GM18498 (cell line): Measurements from ENCODE around the gene MAGI3.
"Not testable (repeated sequence)": the region's sequence is repeated elsewhere in the genome, so short reads cannot be mapped to it uniquely, and the experiment has no call there.

Experiments
- ATAC-seq: cut with Tn5 transposase; IDR thresholded peaks from one replicate; pipeline ENCODE4 v1.9.1; 2021; ENCODE audit warnings: mild to moderate bottlenecking, moderate library complexity; ENCODE audit not compliant: unreplicated experiment

MAGI3 gene

GRCh38 chr1:113396585-113396984, 6.3 kb downstream of the MAGI3 start:
- no peak for ATAC-seq

GRCh38 chr1:113399062-113399583, 8.8 kb downstream of the MAGI3 start:
- no peak for ATAC-seq

DNA sequence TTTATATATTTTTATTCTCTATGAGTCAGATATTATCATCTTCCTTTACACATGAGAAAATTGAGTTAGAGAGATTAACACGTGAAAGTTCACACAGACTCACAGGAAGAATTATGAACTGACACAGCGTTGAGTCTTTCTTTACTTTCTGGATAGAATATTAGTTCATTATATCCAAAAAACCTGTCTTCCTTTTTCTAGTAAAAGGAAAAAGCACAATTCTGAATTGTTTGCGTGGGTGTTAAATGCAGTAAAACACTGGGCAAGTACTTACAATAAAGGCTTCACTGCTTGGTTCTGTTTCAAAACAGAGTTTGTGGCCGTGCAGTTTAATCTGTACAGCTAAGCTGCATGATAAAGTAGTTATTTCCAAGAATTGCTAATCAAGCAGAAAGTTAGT, 10.8 kb downstream of the MAGI3 start:
- no peak for ATAC-seq

- ATAC-seq: no peak
Observed at GRCh38 chr1:113401728-113402127, 11.4 kb downstream of the MAGI3 start.

GRCh38 chr1:113403065-113403464, 12.8 kb downstream of the MAGI3 start:
- ATAC-seq: no peak

DNA sequence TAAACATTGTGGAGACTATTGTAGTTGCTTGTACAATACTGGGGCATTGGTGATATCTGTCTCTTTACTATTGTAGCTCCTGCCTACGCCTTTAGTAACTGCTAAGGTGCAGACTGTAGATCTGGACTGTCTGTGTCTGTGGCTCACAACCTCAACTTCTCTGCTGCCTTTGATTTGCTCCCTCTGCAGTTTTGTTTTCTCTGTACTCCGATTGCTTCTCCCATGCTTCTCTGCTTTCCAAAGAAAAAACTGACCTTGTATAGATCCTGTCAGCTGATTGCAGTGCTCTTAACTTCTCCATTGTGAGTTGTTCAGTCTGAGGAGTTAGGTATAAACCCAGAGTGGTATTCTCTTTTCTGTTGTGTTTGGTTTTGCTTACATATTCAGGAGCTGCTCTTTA, 15.3 kb downstream of the MAGI3 start:
- no peak for ATAC-seq

DNA sequence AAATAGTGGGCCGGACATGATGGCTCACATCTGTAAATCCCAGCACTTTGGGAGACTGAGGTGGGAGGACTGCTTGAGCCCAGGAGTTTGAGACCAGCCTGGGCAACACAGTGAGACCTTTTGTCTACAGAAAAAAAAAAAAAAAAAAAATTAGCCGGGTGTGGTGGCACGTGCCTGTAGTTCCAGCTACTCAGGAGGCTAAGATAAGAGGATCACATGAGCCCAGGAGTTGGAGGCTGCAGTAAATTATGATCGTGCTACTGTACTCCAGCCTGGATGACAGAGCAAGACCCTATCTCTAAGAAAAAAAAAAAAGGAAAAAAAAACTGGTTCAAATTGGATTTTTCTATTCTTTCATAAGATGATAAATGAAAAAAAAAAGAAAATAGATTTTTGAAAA, 15.8 kb downstream of the MAGI3 start:
- ATAC-seq: not testable (repeated sequence)

DNA sequence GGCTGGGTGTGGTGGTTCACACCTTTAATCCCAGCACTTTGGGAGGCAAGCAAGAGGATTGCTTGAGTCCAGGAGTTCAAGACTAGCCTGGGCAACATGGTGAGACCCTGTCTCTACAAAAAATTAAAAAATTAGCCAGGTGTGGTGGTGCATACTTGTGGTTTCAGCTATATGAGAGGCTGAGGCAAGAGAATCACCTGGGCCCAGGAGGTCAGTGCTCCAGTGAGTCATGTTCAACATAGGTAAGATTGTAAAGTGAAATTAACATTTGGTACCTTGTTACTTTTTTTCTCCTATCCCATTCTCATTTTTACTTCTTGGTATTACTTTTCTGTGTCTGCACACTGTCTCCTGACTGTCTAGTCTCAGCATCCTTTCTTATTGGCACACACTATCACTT, 19.0 kb downstream of the MAGI3 start:
- ATAC-seq: no peak

- ATAC-seq: not testable (repeated sequence)
Observed at GRCh38 chr1:113412020-113412419, 21.7 kb downstream of the MAGI3 start.

GRCh38 chr1:113415310-113416070, 25.2 kb downstream of the MAGI3 start:
- ATAC-seq: no peak

- ATAC-seq: not testable (repeated sequence)
Observed at GRCh38 chr1:113416071-113416470, 25.8 kb downstream of the MAGI3 start.

GRCh38 chr1:113416496-113416895, 26.2 kb downstream of the MAGI3 start:
- no peak for ATAC-seq

DNA sequence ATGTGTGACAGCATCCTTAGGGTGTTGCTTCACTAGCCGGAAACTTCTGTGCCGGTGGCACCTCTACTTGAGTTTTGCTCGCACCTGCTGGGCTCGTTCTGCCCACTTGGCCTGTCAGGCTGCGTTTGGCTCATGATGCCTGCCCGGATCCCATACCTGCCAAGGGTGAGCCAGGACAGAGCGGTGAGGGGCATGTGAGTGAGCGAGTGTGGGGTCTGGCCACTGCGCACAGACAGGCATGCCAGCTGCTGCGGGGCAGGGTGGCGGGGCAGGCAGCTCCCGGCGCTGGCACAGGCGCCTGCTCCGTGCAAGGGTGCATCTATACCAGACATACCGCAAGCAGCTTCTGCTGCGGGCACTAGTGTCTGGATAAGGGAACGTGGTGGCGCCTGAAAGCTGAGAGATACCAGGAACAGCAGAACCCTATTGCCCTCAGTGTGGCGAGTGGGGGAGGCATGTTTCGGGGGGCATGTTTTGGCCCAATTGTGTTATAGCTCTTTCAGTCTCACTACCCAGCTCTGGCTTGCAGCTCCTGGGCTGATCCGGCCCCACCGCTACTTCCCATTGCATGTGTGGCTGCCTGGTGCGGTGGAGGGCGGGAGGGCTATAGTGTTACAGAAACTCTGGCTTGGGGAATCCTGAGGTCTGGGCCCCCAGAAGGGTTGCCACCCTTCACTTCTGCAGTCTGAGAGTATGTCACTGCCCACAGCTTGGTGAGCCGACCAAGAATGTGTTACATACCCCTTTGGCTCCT, 32.2 kb downstream of the MAGI3 start:
- ATAC-seq: no peak

GRCh38 chr1:113423826-113424225, 33.5 kb downstream of the MAGI3 start:
- no peak for ATAC-seq

- no peak for ATAC-seq
Observed at GRCh38 chr1:113429461-113430153, 39.3 kb downstream of the MAGI3 start.

DNA sequence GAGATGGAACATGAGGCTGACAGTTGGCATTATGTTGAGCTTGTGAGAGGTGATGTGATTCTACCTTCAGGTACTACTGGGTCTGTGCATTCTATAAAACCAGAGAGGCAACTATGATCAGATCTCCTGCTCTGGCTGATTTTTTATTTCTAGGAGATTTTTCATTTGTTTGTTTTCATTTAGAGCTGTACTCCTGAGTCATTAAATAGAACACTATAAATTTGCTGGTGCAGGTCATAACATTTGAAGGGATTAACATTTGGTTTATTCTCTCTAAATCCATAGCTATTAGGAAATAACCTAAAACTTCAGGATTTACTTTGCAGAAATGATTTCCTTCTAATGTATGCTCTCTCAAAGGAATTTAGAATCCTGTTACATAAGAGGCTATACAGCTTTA, 42.9 kb downstream of the MAGI3 start:
- ATAC-seq: no peak

DNA sequence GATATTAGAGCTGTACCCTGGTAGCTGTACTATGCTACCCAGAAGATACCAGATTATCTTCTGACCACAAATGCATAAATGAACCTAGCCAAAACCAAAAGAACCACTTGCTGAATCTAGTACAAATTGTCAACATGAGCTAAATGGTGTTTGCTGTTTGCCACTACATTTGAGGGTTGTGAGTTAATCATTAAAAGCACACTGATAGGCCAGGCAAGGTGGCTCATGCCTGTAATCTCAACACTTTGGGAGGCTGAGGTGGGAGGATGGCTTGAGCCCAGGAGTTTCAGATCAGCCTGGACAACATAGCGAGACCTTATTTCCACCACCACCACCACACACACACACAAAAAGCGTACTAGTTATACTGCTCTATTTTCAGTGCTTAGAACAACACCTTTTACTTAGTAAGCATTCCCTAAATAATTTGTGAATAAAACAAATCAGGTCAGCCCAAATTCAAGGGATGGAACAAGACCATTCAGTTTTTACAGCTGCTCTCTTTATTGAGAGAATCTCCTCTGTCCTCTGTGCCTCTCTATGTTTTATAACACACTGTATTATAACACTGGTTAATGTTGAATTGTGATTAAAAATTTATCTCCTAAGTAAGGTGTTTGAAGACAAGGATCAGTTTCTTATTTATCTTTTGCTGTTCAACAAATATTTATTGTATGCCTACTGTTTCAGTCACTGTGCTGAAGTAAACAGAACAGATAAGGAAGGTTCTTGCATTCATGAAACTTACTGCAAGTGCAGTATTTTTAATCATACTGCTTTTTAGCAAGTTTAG, 44.0 kb downstream of the MAGI3 start:
- no peak for ATAC-seq

DNA sequence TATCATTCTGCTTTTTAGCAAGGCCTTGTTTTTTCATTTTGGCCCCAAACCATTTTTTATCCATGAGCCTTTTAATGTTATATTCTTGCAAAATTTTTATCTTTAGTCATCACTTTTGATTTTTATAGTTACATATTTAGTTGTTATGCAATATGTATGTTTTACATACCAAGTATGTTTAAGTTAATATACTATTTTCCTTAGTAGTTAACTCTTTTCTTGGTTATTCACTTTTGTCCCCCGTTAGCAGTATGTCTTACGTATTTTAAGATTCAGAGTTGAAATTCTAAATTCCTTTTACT, 44.5 kb downstream of the MAGI3 start:
- no peak for ATAC-seq

DNA sequence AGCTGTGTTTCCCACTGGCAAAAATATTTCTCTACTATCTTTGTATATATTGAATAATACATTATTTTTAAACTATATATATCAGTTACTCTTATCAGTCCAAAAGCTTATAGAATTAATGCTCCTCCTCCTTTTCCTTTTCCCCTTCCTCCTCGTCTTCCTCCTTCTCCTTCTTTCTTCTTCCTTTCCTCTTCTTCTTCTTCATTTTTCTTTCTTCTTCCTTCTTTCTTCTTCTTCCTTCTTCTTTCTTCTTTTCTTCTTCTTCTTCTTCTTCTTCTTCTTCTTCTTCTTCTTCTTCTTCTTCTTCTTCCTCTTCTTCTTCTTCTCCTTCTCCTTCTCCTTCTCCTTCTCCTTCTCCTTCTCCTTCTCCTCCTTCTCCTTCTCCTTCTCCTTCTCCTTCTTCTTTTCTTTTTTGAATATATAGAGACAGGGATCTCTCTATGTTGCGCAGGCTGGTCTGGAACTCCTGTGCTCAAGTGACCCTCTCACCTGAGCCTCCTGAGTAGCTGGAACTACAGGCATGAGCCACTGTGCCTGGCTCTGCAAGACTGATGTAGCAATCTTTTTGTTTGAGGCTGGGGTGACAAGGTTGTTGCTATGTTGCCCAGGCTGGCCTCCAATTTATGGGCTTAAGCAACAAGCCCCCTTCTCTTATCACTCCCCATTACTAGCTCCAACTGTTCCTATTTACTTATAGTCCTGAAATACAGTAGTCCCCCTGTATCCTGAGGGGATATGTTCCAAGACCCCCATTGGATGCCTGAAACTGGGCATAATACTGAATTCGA, 47.4 kb downstream of the MAGI3 start:
- ATAC-seq: no peak
